A673 (cell line): ENCODE results near the gene MAP2K6. TPM values are rescaled to one million over a fixed set of nuclear protein-coding genes. Genes with fewer than 3 reads are reported as not detected.
A peak's percentile ranks its signal among the peaks of the same experiment; 100 is the strongest.

Experiments used
- BruUV-seq: library from RNA; stranded (reverse); fragments of 400-500 nt; replicated peaks from 2 replicates; lab custom pipeline; 2021; lab: Mats Ljungman, UMichigan
- CTCF ChIA-PET: fragments of 300-600 bp; sonication (Branson Sonifier 250); formaldehyde crosslinking; loops from one replicate; lab custom pipeline; 2022; ENCODE audit warnings: antibody characterized with exemption; lab: Charles Lee
- POLR2A ChIA-PET: fragments of 300-600 bp; sonication (Branson Sonifier 250); formaldehyde crosslinking; loops from one replicate; lab custom pipeline; 2022; ENCODE audit warnings: antibody characterized with exemption; ENCODE audit not compliant: low non-redundant PET; lab: Charles Lee
- DNase-seq: peaks from one replicate; pipeline ENCODE4 v3.0.0-alpha.2; 2015; ENCODE audit warnings: low spot score
- H3K27ac ChIP-seq: fragments of 200-600 bp; sonication (generic); 2 replicates; pipeline ENCODE4 v1.5.1; 2016; ENCODE audit warnings: mixed run types, low read depth, mild to moderate bottlenecking, mixed read lengths, antibody characterized with exemption, low read length; ENCODE audit not compliant: poor library complexity, severe bottlenecking
- H3K27me3 ChIP-seq: fragments of 200-600 bp; sonication (generic); replicated peaks from 2 replicates; pipeline ENCODE4 v1.6.1; 2017; ENCODE audit warnings: mixed run types, low read depth, mild to moderate bottlenecking, mixed read lengths, antibody characterized with exemption, low read length; ENCODE audit not compliant: insufficient read depth, poor library complexity
- H3K36me3 ChIP-seq: fragments of 200-600 bp; sonication (generic); 2 replicates; pipeline ENCODE4 v1.6.1; 2016; ENCODE audit warnings: mixed run types, mild to moderate bottlenecking, mixed read lengths, antibody characterized with exemption, low read length; ENCODE audit not compliant: insufficient read depth, poor library complexity, severe bottlenecking
- H3K4me1 ChIP-seq: fragments of 200-600 bp; sonication (generic); 2 replicates; pipeline ENCODE4 v1.6.1; 2017; ENCODE audit warnings: mixed run types, mild to moderate bottlenecking, mixed read lengths, antibody characterized with exemption, low read length; ENCODE audit not compliant: insufficient read depth, poor library complexity, severe bottlenecking
- H3K4me3 ChIP-seq: fragments of 200-600 bp; sonication (generic); 2 replicates; pipeline ENCODE4 v1.5.1; 2016; ENCODE audit warnings: low read depth, mixed run types, mild to moderate bottlenecking, mixed read lengths, low read length; ENCODE audit not compliant: poor library complexity, severe bottlenecking
- H3K9me3 ChIP-seq: fragments of 200-600 bp; sonication (generic); 2 replicates; pipeline ENCODE4 v1.6.1; 2016; ENCODE audit warnings: mixed run types, low read depth, mild to moderate bottlenecking, mixed read lengths, antibody characterized with exemption, low read length; ENCODE audit not compliant: poor library complexity, severe bottlenecking
- CTCF ChIP-seq: fragments of 300-800, 200-600 bp; sonication (generic); conservative IDR thresholded peaks from 2 replicates; pipeline ENCODE4 v1.5.1; 2017; ENCODE audit warnings: low read depth, mild to moderate bottlenecking, antibody characterized with exemption, low read length, moderate library complexity, mixed read lengths
- EZH2 ChIP-seq: fragments of 200-600 bp; sonication (generic); IDR thresholded peaks from 2 replicates; pipeline ENCODE4 v1.6.1; 2017; ENCODE audit warnings: borderline replicate concordance, low read depth, mild to moderate bottlenecking, mixed read lengths, antibody characterized with exemption, low read length; ENCODE audit not compliant: poor library complexity, severe bottlenecking
- intact Hi-C: fragments of 100-400 bp; cut with micrococcal nuclease; formaldehyde crosslinking; loops from one replicate; pipeline ENCODE4 v1.10.0; 2022; ENCODE audit not compliant: unreplicated experiment
- total RNA-seq: library from RNA; stranded (reverse); gene quantifications from 2 replicates; pipeline ENCODE4 v1.2.3, GENCODE V29; 2021

Gene MAP2K6
- total RNA-seq, 1 experiment from 2014 or later = 14.1 TPM

GRCh38 chr17:69499318-69499717 lies 84.8 kb downstream of the MAP2K6 start:
- POLR2A ChIA-PET = no interaction called here
- H3K27me3 ChIP-seq = no peaks in the 10 kb centered on the region
- no peak overlapping the region for H3K4me3 ChIP-seq
- CTCF ChIA-PET = no interaction called here
- H3K36me3 ChIP-seq = no peaks in the 10 kb centered on the region
- TF ChIP-seq CTCF = no peak
- TF ChIP-seq EZH2 = no peak
- no peak for DNase-seq
- intact Hi-C loops = no loop called here
- no TSS peak for BruUV-seq
- no peak overlapping the region for H3K27ac ChIP-seq
- peaks cover 21% of the 10 kb centered on the region for H3K4me1 ChIP-seq
- no peaks in the 10 kb centered on the region for H3K9me3 ChIP-seq

GRCh38 chr17:69500911-69501429 lies 86.5 kb downstream of the MAP2K6 start:
- Histone ChIP-seq H3K9me3 (no peaks in the 10 kb centered on the region), H3K4me3 (no peak overlapping the region), H3K4me1 (peaks cover 21% of the 10 kb centered on the region), H3K36me3 (no peaks in the 10 kb centered on the region), H3K27me3 (no peaks in the 10 kb centered on the region), H3K27ac (peak overlapping the region; percentile 49)
- intact Hi-C loops = no loop called here
- ChIA-PET CTCF (no interaction called here), POLR2A (no interaction called here)
- TF ChIP-seq EZH2 (no peak), CTCF (no peak)
- no TSS peak for BruUV-seq
- DNase-seq = no peak

- ChIA-PET CTCF (no interaction called here), POLR2A (interaction anchor here (0.5 kb wide), 1 partner anchor 73 kb away, joined by 3 read pairs; no protein-coding TSS in a partner anchor)
- DNase-seq = peak; percentile 62
- intact Hi-C loops = no loop called here
- H3K9me3 ChIP-seq = no peaks in the 10 kb centered on the region
- peaks cover 21% of the 10 kb centered on the region for H3K4me1 ChIP-seq
- BruUV-seq = no TSS peak
- H3K4me3 ChIP-seq = peak overlapping the region; percentile 11
- TF ChIP-seq CTCF = no peak
- TF ChIP-seq EZH2 = no peak
- no peaks in the 10 kb centered on the region for H3K36me3 ChIP-seq
- H3K27me3 ChIP-seq = no peaks in the 10 kb centered on the region
- peak overlapping the region; percentile 49 for H3K27ac ChIP-seq
Observed at GRCh38 chr17:69501591-69502468, 87.3 kb downstream of the MAP2K6 start.
